GM21447 (cell line): ENCODE data around the gene CTBP1.

Experiments used
- ATAC-seq: cut with Tn5 transposase; IDR thresholded peaks from one replicate; pipeline ENCODE4 v1.9.1; 2021; ENCODE audit not compliant: unreplicated experiment

Gene CTBP1

DNA sequence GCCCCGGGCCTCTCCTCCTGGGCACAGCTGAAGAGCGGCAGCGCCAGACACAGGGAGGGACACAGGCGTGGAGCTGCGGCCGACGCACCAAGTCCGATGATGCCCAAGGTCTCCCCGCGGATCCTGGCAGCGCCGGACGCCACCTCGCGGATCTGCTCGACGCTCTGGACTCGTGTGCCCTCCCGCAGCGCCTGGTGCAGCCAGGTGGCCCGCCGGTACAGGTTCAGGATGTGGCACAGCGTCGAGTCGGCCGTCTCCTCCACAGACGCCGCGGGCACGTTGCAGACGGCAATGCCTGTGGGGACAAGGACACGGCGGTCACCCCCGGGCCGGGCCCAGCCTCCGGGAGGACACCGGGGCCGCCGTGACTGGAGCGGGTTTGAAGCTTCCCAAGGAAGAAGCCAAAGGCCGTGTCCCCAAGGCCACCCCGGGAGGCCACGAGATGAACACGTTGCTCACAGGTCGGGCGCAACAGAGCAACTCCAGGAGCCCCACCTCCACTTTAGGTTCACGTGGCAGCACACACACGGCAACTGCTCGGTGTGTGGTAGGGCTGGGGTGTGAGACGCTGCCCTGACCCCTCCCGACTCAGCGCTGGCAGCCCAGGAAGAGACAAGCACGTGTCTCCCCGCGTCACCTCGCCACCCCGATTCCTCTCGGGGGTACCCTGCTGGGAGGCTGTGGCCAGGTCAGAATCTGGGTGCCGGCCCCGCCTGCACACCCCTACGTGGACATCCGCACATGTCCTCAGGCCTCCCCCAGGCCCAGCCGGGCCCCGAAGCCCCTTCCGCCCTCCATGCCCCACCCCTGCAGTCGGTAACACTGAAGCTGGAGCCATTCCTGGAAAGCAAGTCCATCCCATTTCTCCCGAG lies 23.4 kb downstream of the CTBP1 start:
- no peak for ATAC-seq

DNA sequence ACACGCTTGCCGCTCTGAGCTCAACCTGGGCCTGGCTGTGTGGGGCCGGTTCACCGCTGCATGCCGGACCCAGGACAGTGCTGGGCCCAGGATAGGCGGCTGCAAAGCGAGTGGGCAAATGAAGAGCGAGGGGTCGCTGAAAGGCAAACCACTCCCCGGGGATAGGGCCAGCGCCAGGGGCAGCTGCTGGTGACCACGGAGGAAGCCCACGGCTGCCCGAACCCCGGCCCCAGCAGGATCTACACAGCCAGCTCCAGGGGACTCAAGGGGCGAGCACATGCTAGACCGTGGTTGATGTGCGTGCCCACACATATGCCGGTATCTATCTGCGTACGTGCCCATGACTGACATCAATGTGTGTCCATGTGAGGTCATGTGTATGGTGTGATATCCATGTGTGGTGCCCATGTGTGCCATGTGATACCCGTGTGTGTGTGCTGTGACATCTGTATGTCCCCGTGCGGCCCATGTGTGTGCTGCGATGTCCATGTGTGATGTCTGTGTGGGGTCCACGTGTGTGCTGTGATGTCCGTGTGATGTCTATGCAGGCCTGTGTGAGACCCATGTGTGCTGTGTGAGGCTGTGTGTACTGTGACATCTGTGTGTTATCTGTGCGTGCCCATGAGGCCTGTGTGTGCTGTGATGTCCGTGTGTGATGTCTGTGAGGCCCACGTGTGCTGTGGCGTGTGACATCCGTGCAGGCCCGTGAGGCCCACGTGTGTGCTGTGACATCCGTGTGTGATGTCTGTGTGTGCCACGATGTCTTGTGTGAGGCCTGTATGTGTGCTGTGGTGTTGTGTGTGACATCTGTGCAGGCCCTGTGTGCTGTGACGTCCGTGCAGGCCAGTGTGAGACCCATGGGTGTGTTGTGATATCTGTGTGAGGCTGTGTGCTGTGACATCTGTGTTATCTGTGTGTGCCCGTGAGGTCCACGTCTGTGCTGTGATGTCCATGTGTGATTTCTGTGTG lies 24.8 kb downstream of the CTBP1 start:
- no peak for ATAC-seq

DNA sequence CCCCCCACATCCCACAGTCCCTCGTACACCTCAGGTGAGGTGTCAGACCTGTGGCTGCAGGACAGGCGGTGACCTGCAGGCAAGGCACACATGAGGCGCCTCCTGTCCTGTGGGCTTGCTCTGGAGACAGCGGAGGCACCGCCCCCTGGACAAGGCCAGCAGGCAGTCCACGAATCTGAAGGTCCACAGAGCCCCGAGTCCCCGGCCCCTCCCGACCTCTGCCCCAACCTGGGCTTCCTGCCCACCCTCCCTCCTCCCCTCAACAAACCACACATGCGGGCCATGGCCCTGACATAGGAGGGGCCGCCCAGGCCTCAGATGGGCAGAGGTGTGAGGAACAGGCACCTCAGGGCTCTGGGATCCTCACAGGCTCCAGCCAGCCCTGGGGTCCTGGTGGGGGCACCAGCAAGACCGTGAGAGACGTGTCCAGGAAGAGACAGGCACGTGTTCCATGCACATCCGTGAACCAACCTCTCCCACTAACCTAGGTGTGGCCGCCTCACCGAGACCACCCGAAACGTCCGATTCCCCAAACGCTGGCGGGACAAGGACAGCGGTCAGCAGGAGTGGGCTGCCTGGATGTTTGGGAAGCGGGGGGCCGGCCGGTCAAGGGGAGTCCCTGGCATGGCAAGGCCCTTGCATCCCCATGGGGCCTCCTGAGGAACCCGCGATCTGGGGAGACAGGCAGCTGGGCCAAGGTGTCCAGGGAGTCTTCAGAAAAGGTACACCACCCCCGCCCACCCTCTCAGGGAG lies 25.8 kb downstream of the CTBP1 start:
- no peak for ATAC-seq

DNA sequence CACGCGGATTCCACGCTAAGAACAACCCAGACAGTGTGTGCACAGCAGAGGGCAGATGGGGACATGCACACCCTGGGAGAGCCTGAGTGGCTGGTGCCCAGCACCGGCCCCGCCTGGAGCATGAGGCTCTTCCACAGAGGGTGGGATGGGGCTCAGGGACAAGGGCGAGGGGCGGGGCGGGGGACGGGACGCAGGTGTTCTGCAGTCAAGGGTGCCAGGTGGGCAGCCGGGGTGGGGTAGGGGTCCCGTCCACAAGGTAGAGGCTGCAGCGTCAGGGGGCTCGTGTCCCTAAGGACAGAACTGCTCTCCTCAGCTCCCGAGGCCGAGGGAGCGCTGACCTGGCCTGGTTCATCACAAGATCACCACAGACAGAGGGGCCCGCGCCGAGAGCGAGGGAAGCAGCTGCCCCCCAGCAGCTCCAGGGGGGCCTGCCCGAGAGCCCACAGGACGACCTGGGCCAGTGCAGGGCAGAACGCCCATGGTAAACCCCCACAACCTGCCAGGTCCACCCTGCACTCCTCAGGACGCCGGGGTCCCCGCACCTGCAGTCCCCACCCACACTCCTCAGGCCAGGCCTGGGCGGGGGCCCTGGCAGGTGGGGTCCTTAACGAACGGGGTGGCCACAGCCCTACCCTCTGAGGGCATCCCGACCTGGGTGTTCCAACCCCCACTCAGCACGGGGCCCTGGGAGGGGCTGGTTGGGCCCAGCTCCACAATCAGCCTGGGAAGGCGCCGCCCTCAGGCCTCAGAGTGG lies 26.7 kb downstream of the CTBP1 start:
- ATAC-seq: no peak

DNA sequence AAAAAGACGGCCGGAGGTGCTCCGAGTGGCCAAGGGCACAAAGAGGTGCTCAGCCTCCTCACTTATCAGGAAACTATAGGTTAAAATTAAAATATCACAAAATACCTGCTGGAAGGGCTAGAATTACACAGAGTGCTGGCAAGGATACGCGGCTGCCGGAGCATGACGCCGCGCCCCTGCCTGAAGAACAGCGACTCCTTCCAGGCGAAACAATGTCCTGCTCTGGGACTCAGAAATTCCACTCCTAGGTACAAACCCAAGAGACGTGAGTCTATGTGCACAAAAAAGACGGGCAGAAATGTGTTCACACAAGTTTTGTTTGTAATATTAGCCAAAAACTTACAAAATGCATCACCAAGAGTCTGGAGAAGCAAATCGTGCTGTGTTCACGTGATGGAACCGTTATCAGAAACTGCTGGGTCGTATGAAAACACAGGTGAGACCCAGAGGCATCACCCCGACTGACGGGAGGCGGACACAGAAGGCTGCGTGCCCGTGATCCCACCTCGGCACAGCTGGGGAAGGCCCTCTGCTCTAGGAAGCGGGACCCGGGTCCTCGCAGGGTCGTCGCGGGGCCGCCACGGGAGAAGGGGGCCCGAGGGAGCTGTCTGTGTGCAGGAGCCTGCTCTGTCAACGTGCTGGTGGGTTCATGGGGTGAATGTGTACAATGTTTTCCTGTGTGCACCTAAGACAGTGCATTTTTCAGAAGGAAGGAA lies 27.6 kb downstream of the CTBP1 start:
- no peak for ATAC-seq

DNA sequence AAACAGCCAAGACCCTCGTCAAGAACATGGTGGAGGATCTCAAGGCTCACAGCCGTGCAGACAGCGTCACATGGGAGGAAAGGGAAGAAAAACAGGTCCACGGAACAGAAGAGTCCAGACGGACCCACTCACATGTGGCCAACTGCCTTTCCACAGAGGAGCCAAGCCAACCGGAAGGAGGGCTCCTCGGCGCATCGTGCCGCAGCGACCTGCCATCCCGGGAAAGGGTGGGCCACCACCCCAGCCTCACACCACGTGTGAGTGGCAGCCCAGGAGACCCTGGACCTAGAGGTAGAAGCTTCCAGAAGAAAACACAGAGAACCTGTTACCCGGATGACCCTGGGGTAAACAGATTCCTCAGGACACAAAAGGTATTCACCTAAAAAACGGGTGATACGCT lies 28.4 kb downstream of the CTBP1 start:
- ATAC-seq: no peak

DNA sequence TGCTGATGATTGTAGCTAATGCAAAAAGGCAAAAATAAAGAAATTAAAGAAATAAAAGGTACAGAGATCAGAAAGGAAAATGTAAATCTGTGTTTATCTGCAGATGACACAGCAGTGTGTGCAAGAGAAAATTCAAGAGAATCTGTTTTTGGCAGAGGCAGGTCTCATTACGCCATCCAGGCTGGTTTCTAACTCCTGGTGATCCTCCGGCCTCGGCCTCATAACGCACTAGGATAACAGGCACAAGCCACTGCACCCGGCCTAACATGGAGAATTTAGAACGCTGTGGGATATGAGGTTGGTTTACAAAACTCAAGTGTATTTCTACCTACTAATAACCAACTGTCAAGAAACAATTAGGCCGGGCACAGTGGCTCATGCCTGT lies 29.4 kb downstream of the CTBP1 start:
- ATAC-seq: no peak

DNA sequence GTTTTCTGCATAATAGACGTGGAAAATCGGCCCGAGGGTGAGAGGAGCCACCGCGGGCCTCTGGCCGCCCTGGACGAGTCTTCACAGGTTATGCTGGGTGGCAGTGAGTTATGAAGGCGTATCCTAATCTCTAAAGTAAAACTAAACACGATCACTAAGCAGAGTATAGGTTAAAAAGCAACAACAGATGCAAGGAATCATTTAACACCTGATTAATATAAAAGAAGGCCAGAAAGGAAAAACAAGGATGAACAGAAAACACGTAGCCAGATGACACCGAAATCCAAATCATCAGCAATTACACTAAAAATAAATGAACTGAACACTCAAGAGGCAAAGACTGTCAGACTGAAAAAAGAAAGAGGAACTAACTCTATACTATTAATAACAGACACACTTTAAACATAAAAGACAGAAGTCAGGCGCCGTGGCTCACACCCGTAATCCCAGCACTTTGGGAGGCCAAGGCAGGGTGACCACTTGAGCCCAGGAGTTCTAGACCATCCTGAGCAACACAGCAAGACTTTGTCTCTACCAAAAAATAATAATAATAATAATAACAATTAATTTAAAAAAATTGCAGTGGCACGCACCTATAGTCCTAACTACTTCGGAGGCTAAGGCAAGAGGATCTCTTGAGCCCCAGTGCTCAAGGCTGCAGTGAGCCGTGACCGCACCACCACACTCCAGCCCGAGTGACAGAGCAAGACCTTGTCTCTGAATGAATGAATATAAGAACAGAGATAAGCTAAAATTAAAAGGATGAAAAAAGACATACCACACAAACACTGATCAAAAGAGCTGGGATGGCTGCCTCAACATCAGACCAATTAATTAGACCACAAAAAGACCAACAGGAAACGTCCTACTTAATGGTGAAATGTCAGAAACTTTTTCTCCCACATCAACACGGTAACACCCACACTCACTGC lies 30.0 kb downstream of the CTBP1 start:
- peak; percentile 65 for ATAC-seq

DNA sequence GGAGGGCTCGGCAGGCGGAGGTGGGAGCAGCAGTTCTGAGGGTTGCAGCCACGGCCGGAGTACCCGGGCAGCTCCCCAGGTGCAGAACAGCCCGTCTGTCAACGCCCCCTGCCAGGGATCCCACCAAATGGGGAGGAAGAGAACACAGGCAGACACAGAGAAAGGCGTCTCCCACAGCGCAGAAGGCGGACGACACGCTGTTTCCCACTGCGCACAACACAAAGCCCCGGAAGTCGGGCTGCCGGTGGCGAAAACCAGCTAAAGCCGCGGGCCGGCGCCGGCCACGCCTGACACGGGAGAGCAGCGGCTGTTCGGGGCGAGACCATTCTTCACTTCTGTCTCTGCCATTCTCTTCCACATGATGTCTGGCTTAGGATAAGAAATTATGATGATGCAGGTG lies 31.6 kb downstream of the CTBP1 start:
- no peak for ATAC-seq

DNA sequence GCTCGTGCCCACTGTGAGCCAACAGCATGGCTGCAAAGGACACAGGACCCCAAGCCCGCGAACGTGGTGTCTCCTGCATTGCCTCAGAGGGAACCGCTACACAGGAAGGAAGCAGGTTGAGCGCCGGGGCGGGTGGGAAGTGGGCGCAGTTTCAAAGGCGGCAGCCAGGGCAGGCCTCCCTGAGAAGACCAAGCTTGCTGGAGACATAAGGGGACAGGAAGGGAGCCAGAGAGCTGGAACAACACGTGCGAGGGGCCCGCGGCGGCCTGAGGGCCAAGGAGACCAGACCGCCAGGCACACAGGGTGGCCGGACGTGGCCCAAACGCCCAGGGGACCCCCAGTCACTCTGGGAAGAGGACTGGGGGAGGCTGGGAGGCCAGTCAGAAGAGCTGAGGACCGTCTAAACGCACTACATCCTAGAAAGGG lies 32.0 kb downstream of the CTBP1 start:
- ATAC-seq: no peak

DNA sequence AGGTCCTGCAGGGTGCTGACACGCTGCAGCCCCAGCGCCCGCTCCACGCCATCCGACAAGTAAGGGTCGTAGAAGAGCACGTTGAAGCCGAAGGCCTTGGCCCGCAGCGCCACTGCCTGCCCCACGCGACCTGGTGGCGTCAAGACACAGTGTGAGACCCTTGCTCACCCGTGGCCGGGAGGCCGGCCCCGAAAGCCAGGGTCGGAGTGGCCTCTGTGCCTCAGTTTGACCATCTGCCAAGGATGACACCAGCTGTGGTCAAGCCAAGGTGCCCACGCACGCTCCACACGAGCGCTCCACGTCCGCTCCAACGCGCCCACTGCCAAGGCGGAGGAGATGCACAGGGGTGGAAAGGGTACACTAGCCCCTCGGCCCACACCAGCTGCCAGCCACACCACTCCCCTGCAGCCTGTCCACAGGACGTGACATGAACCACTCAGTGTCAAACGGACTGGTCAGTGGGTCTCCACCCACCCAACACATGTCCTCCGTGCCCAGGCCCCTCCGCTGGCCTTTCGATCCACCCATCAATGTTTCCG lies 32.8 kb downstream of the CTBP1 start:
- no peak for ATAC-seq

DNA sequence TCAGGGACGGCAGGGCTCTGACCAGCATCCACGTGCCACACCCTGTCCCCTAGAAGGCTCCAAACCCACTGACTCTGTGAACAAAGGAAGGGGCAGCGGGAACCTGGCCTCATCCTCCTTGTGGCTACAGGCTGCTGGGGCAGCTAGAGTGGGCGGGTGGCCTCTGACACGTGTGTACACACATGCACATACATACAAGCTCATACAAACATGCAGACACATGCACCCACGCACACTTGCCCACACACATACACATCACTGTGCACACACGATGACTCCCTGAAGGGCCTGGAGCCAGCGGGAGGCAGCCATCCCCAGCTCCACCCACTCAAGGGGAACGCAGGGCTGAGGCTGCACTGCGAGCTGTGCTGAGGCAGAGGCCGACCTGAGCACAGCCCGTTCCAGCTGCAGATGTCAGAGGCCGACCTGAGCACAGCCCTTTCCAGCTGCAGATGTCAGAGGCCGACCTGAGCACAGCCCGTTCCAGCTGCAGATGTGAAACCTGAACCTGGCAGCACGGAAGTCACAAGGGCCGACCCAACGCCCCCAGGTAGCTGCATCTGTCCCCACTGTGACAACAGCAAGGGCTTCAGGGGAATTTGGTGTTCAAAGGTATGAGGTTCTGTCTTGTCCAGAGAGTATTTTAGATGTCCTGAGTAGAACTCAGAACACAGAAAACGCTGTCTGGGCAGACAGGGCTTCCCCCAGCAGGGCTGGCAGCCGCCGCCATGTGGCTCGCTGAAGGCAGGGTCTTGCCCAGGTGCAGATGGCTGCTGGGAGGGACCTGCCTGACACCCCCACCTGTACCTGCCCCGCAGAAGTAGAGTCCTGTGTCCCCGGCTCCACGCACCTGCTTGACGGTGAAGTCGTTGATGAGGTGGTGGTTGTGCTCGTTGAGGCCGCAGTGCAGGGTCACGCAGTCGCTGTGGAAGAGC lies 33.5 kb downstream of the CTBP1 start:
- peak; percentile 35 for ATAC-seq

DNA sequence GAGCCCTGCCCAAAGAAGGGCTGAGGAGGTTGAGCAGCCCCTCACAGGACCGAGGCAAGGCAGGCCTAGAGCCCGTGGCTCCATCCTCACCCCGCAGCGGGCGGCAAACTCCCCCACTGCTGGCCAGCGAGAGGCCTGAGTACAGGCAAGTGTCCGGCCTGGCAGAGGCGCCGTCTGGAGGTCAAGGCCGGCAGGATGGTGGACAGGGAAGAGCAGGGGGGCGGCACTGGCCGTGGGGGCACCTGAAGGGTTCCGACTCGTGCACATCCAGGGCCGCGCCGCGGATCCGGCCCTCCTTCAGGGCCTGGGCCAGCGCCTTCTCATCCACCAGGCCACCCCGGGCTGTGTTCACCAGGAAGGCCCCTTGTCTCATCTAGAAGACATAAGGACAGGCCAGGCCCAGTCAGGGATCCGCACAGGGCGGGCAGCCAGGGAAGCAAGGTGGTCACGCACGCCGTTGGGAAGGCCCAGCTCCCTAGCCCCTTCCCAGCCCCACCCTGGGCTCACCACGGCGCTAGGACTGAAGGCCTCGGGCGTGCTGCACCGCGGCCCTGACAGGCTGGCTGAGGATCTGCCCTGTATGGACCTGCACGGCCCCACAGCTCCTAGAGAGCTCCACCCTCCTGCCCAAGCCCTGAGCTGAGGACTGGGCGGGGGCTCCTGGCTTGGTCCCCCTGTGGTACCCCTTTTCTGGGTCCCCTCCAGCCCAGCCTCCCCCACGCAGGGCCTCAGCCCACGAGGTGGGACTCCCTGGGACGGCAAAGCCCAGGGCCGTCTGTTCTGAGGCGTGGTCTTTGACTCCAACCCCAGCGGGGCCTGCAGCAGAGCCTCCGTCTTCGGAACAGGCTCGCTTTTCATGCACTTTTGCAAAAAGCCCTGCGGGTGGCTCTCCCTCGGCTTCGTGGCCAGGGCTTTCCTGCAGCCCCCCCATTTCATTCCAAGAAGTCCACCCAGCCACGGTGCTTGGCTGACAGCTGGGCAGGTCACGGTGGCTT lies 34.5 kb downstream of the CTBP1 start:
- no peak for ATAC-seq

DNA sequence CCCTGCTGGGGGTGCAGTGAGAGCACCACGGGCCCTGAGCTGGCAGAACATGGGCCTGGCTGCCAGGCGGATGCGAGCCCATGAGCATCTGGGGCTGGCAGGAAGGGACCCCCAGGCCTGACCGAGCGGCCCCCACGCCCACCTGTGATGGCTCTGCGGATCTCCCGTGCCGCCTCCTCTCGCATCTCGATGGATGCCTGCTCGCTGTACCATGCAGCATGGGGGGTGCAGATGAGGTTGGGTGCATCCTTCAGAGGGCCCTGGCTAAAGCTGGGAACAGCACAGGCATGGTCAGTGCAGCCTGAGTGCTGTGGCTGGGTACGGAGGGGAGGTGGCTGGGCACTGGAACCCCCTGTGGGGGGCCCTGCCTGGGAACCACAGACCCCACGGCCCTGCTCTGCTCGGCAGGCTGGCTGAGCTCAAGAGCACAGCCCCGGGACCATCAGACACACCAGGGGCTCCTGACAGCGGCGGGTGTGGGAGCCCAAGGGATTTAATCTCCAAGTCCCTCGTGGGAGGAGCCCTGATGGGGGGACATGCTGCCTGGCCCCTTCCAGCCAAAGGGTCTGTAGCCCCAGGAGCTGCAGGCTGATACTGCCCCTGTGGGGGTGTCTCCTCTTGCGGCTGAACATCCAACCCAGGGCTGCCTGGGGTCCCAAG lies 35.5 kb downstream of the CTBP1 start:
- ATAC-seq: no peak

DNA sequence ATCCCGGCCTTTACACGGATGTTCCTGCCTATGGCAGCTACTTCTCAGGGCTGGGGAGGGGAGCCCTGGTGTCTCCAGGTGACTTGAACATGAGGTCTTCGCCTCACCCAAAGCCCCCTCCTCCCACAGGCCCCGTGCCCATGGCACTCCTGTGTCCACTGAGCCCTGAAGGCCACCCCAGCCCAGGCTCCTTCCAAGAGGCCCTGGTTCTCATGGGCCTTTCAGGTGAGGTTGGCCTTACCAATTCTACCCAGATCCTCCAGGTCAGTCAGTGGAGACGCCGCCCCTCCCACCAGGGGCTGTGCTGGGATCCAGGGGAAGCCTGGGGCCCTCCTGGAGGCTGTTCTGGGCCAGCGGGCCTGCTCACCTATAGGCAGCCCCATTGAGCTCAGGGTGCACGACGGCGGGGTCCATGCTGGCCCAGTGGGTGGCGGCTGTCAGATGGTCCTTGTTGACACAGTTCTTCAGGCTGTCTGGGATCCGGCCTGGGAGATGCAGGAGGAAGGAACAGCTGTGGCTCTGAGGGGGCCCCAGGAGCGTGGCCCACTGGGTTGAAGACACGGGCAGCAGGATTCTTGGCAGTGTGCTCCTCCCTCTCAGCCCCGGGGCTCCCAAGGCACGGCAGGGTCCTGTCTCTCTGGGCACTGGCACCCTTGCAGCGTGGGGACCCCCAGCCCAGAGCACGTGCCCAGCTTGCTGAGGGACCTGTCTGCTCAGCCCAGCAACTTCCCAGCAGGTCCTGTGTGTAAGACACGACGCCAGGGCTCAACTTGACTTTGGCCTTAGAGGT lies 36.2 kb downstream of the CTBP1 start:
- no peak for ATAC-seq
